K562 (cell line): Measurements from ENCODE around the gene UTS2R. TPM values are rescaled to one million over a fixed set of nuclear protein-coding genes. Genes with fewer than 3 reads are reported as not detected.

Source experiments
- ATAC-seq: fragments of 200-7000 bp; cut with Tn5 transposase; 3 replicates; pipeline ENCODE4 v1.9.1; 2020; ENCODE audit warnings: moderate library complexity
- BruUV-seq: library from RNA; stranded (reverse); fragments of 400-500 nt; replicated peaks from 2 replicates; lab custom pipeline; 2021; lab: Mats Ljungman, UMichigan
- CTCF ChIA-PET: fragments of 300-600 bp; formaldehyde crosslinking; extraction: SDS; loops from one replicate; lab custom pipeline; 2021; ENCODE audit warnings: low intra/inter-chr PET ratio; lab: Yijun Ruan, JAX
- POLR2A ChIA-PET: fragments of 300-600, 350-650 bp; sonication (Branson Sonifier 250); formaldehyde crosslinking; extraction: SDS; loops from one replicate; lab custom pipeline; 2021; ENCODE audit warnings: antibody characterized with exemption, inconsistent platforms; lab: Yijun Ruan, JAX
- DNase-seq, 4 experiments: peaks; one replicate each; pipeline versions ENCODE4 v3.0.0 to v3.0.0-alpha.2; 2011 to 2018; ENCODE audit warnings: low spot score in 3 of 4, mixed read lengths in 3 of 4; ENCODE audit errors: extremely low read depth in 1 of 4
- FAIRE-seq: peaks from 2 replicates; lab custom pipeline; 2011; peaks lifted over from hg19 to GRCh38; lab: Jason Lieb, UNC
- H2AFZ ChIP-seq: 2 replicates; pipeline ENCODE4 v1.6.0; 2011; ENCODE audit warnings: low read depth, low read length, control low read depth, inconsistent platforms
- H3K27ac ChIP-seq: fragments of 200-600 bp; 3 replicates; pipeline ENCODE4 v1.8.0; 2011; ENCODE audit warnings: low read depth, mild to moderate bottlenecking, control low read depth, inconsistent platforms, low read length, moderate library complexity, mixed read lengths; ENCODE audit errors: extremely low read depth
- H3K27me3 ChIP-seq, 2 experiments: fragments of 300-600 bp in 1 of 2; 2 replicates in 1 of 2; 3 replicates in 1 of 2; pipeline versions ENCODE4 v1.6.0 to v1.8.0; 2011; ENCODE audit warnings: inconsistent platforms in 2 of 2, low read length in 2 of 2, mild to moderate bottlenecking in 1 of 2, mixed read lengths in 1 of 2, moderate library complexity in 1 of 2; ENCODE audit not compliant: control insufficient read depth in 2 of 2, insufficient read depth in 2 of 2
- H3K36me3 ChIP-seq: fragments of 300-600 bp; 3 replicates; pipeline ENCODE4 v1.8.0; 2011; ENCODE audit warnings: mild to moderate bottlenecking, low read length, inconsistent platforms; ENCODE audit not compliant: control insufficient read depth, insufficient read depth
- H3K4me1 ChIP-seq, 2 experiments: fragments of 200-600 bp in 1 of 2; replicated peaks in 1 of 2; 2 replicates in 1 of 2; 3 replicates in 1 of 2; pipeline versions ENCODE4 v1.5.1 to v1.8.0; 2011; ENCODE audit warnings: inconsistent platforms in 2 of 2, low read length in 2 of 2, mild to moderate bottlenecking in 1 of 2, mixed read lengths in 1 of 2, moderate library complexity in 1 of 2; ENCODE audit not compliant: control insufficient read depth in 2 of 2, insufficient read depth in 2 of 2
- H3K4me2 ChIP-seq: 2 replicates; pipeline ENCODE4 v1.6.1; 2011; ENCODE audit warnings: low read length, control low read depth, inconsistent platforms, mixed read lengths; ENCODE audit not compliant: insufficient read depth
- H3K4me3 ChIP-seq: fragments of 200-600 bp; sonication (generic), shearing (Covaris generic); 2 replicates; pipeline ENCODE4 v1.5.1; 2016; ENCODE audit warnings: control low read depth, inconsistent platforms
- H3K79me2 ChIP-seq: fragments of 200-600 bp; 3 replicates; pipeline ENCODE4 v1.8.0; 2011; ENCODE audit warnings: low read length, inconsistent platforms; ENCODE audit not compliant: control insufficient read depth, insufficient read depth
- H3K9ac ChIP-seq, 2 experiments: 2 replicates each; pipeline versions ENCODE4 v1.6.0 to v1.6.1; 2011; ENCODE audit warnings: low read depth in 2 of 2, low read length in 2 of 2, control low read depth in 1 of 2, inconsistent platforms in 1 of 2, mild to moderate bottlenecking in 1 of 2, mixed read lengths in 1 of 2; ENCODE audit not compliant: insufficient read depth in 1 of 2
- H3K9me1 ChIP-seq: one replicate; pipeline ENCODE4 v1.6.0; 2011; ENCODE audit warnings: inconsistent platforms, mild to moderate bottlenecking, low read length, moderate library complexity; ENCODE audit not compliant: control insufficient read depth, insufficient read depth
- H3K9me3 ChIP-seq: replicated peaks from 2 replicates; pipeline ENCODE4 v1.5.1; 2011; ENCODE audit warnings: low read depth, low read length, inconsistent platforms; ENCODE audit not compliant: control insufficient read depth, insufficient read depth
- H4K20me1 ChIP-seq: replicated peaks from 2 replicates; pipeline ENCODE4 v1.6.1; 2011; ENCODE audit warnings: low read length, inconsistent platforms, mixed read lengths; ENCODE audit not compliant: control insufficient read depth, insufficient read depth
- RBFOX2 ChIP-seq: fragments of 200-400 bp; formaldehyde crosslinking; IDR thresholded peaks from 2 replicates; pipeline ENCODE4 v1.6.1; 2017; ENCODE audit warnings: low read depth, mild to moderate bottlenecking, low read length, moderate library complexity
- ZNF609 ChIP-seq: sonication (generic); formaldehyde crosslinking; IDR thresholded peaks from 2 replicates; pipeline ENCODE4 v1.8.1; 2023; ENCODE audit warnings: missing genetic modification reagents, mild to moderate bottlenecking, borderline replicate concordance
- WGBS: fragments of 100-300 bp; shearing (Covaris generic); methylation state at CpG from one replicate; pipeline ENCODE4 v1.1.6; 2016; ENCODE audit warnings: low coverage, mixed read lengths; ENCODE audit not compliant: insufficient coverage; ENCODE audit errors: missing lambda C conversion rate; 5-methylcytosine and 5-hydroxymethylcytosine counted together
- in situ Hi-C: fragments of 300-500 bp; cut with MboI; formaldehyde crosslinking; loops from 4 replicates; pipeline ENCODE4 v1.15.0; 2018; ENCODE audit warnings: inconsistent platforms, mixed read lengths
- intact Hi-C: fragments of 100-400 bp; cut with micrococcal nuclease; formaldehyde crosslinking; loops from 2 replicates; pipeline ENCODE4 v1.14.2; 2022
- polyA plus RNA-seq, 8 experiments: library from polyadenylated mRNA; depleted of rRNA in 4 of 8; stranded (reverse) in 5 of 8; unstranded in 3 of 8; fragments of >200 nt; fragmentation: Nextera tagmentation in 2 of 8; fragmentation: Illumina TruSeq in 1 of 8; extraction: Ambion mirVana in 2 of 8; extraction: Trizol in 1 of 8; gene quantifications; 2 replicates each; pipeline versions ENCODE4 v1.2.1 to v1.2.3, GENCODE V29; 2011 to 2014; ENCODE audit warnings: inconsistent platforms in 1 of 8, missing spikeins in 1 of 8
- total RNA-seq, 7 experiments: library from RNA; depleted of rRNA in 6 of 7; stranded (reverse); fragments of >200 nt in 6 of 7; fragmentation: Illumina TruSeq in 2 of 7; extraction: Trizol in 2 of 7; gene quantifications; 2 replicates each; pipeline versions ENCODE4 v1.2.1 to v1.2.3, GENCODE V29; 2011 to 2021; ENCODE audit warnings: low replicate concordance in 1 of 7

The UTS2R gene
- total and polyA plus RNA-seq, 9 of the 15 experiments (the other 6 are each of a cell fraction or from before 2014, with no cell fraction given): 0.22 TPM; not detected in 8

GRCh38 chr17:82396601-82397435, 25.3 kb downstream of the UTS2R start:
- TF ChIP-seq RBFOX2: peak; percentile 37; the same call in 1 of the 2 replicates
- TF ChIP-seq ZNF609 (CRISPR knock-in tag): no peak
- Histone ChIP-seq H3K9me1 (no peaks in the 10 kb centered on the region), H3K4me1 (peaks cover 0 to 24% of the 10 kb centered on the region in 2 experiments; a peak in 2 of 5 replicates), H4K20me1 (no peaks in the 10 kb centered on the region), H3K4me2 (no peak overlapping the region), H3K4me3 (no peak overlapping the region), H3K79me2 (no peaks in the 10 kb centered on the region), H3K9ac (no peak overlapping the region), H3K36me3 (peaks cover 38% of the 10 kb centered on the region; the same call in 2 of the 3 replicates), H2AFZ (no peak overlapping the region), H3K27me3 (no peaks in the 10 kb centered on the region), H3K27ac (no peak overlapping the region), H3K9me3 (no peaks in the 10 kb centered on the region)
- no peak for ATAC-seq
- intact Hi-C loops: no loop called here
- ChIA-PET CTCF (no interaction called here), POLR2A (interaction anchor here (0.7 kb wide), 1 partner anchor 11 kb away, joined by 4 read pairs; no protein-coding TSS in a partner anchor)
- in situ Hi-C loops: no loop called here
- 62% methylated on average over 17 of the region's 19 CpGs for whole genome bisulfite sequencing
- FAIRE-seq: no peak
- BruUV-seq: no TSS peak
- DNase-seq: no peak
